Pancreas (tissue), 10 donors: ENCODE results near the gene GNPAT. TPM values are rescaled to one million over a fixed set of nuclear protein-coding genes. Genes with fewer than 3 reads are reported as not detected.

Experiments
- ATAC-seq, 4 donors: fragments of 200-7000 bp; cut with Tn5 transposase; one replicate each; pipeline versions ENCODE4 v1.8.0 to v1.9.1; 2020; ENCODE audit warnings: mild to moderate bottlenecking in 4 of 4, moderate library complexity in 4 of 4
- DNase-seq, 6 donors: peaks; one replicate each; pipeline ENCODE4 v3.0.0-alpha.2; 2020
- FAIRE-seq: peaks from 2 replicates; lab custom pipeline; 2012; peaks lifted over from hg19 to GRCh38; lab: Jason Lieb, UNC
- H3K27ac ChIP-seq, 4 donors: fragments of 200-600 bp; sonication (generic); 1 replicate in 3 of 4; 2 replicates in 1 of 4; pipeline versions ENCODE4 v1.5.0 to v1.8.0; 2020
- H3K27me3 ChIP-seq, 4 donors: fragments of 200-600 bp; one replicate each; pipeline ENCODE4 v1.8.0; 2021
- H3K36me3 ChIP-seq, 3 donors: fragments of 200-600 bp; sonication (generic) in 1 of 3; one replicate each; pipeline versions ENCODE4 v1.5.0 to v1.8.0; 2020 to 2021
- H3K4me1 ChIP-seq, 3 donors: fragments of 200-600 bp; one replicate each; pipeline ENCODE4 v1.8.0; 2021
- H3K4me3 ChIP-seq, 4 donors: fragments of 200-600 bp; sonication (generic) in 2 of 4; one replicate each; pipeline versions ENCODE4 v1.5.0 to v1.8.0; 2020 to 2021
- H3K9me3 ChIP-seq, 4 donors: fragments of 200-600 bp; one replicate each; pipeline ENCODE4 v1.8.0; 2021
- CTCF ChIP-seq, 4 donors: fragments of 200-600 bp; sonication (generic) in 3 of 4; IDR thresholded peaks; one replicate each; pipeline versions ENCODE4 v1.5.0 to v1.8.0; 2021; ENCODE audit warnings: antibody characterized with exemption in 4 of 4
- WGBS, 2 donors: extraction: QIAGEN DNeasy Blood & Tissue Kit; methylation state at CpG; one replicate each; pipeline ENCODE4 v1.1.7; 2013; 5-methylcytosine and 5-hydroxymethylcytosine counted together
- intact Hi-C, 3 donors: fragments of 100-400 bp; cut with DNase I; formaldehyde crosslinking; loops; one replicate each; pipeline versions ENCODE4 v1.11.1 to v1.14.2; 2022
- polyA plus RNA-seq, 2 donors: library from polyadenylated mRNA; stranded (reverse); fragments of 200-250 nt; gene quantifications; one replicate each; pipeline ENCODE4 v1.2.3, GENCODE V29; 2013
- total RNA-seq, 6 donors: library from RNA; stranded (reverse); fragmentation: NEBNext Ultra II Directional in 4 of 6; extraction: Animal tissue kit (Norgen Biotek cat#: 25700) in 4 of 6; gene quantifications; one replicate each; pipeline versions ENCODE4 v1.2.1 to v1.2.4, GENCODE V29; 2021 to 2023
- donor health status: healthy with polysubstance abuse.
- donor health status: DM: no; HTN: no; CAD: no; lungs with moderate emphysema.
- donor health status: DM: no; HTN: no; CAD: no.
- donor health status: control.
- donor health status: control.
- donor health status: Bipolar disorder and iron deficiency.
- donor health status: DM: yes; HTN: yes; CAD: no.
- donor health status: DM: no; HTN: no; CAD: no.
- donor health status: DM: no; HTN: no; CAD: no.
- donor health status: DM: yes; HTN: yes; CAD: no.

GNPAT gene
- total and polyA plus RNA-seq, 8 donors: 17.4 to 34.4 (median 21.7) TPM

- WGBS, 2 donors: 78 to 83% methylated on average over 9 of the region's 9 CpGs
- Histone ChIP-seq H3K9me3 (no peaks in the 10 kb centered on the region), H3K27me3 (no peaks in the 10 kb centered on the region), H3K36me3 (peaks cover 5 to 33% (median 7%) of the 10 kb centered on the region in 3 donors), H3K4me1 (no peaks in the 10 kb centered on the region), H3K4me3 (no peak overlapping the region), H3K27ac (no peak overlapping the region)
- intact Hi-C loops: no loop called here
- TF ChIP-seq CTCF (IDR thresholded peaks at IDR 0.05): no peak
- FAIRE-seq: no peak
- peak; percentile 70 to 82 (median 72) for ATAC-seq
- DNase-seq: peak in 4 of 6 donors; percentile 14 to 61 (median 42)
These were observed 37.2 kb downstream of the GNPAT start for GRCh38 chr1:231278100-231278790.

- DNase-seq (no peak), FAIRE-seq (no peak), ATAC-seq (no peak)
- H3K27ac ChIP-seq: no peak overlapping the region
- H3K9me3 ChIP-seq: no peaks in the 10 kb centered on the region
- intact Hi-C loops: no loop called here
- TF ChIP-seq CTCF (IDR thresholded peaks at IDR 0.05): no peak
- H3K4me3 ChIP-seq: no peak overlapping the region
- H3K4me1 ChIP-seq: no peaks in the 10 kb centered on the region
- H3K36me3 ChIP-seq: peaks cover 5 to 30% (median 7%) of the 10 kb centered on the region in 3 donors
- no peaks in the 10 kb centered on the region for H3K27me3 ChIP-seq
- WGBS, 2 donors: 72 to 96% methylated on average over 1 of the region's 1 CpG
These were observed 38.1 kb downstream of the GNPAT start for GRCh38 chr1:231279081-231279480.

- H3K27me3 ChIP-seq: no peaks in the 10 kb centered on the region
- ATAC-seq (no peak), FAIRE-seq (no peak), DNase-seq (no peak)
- no peak for TF ChIP-seq CTCF (IDR thresholded peaks at IDR 0.05)
- no peak overlapping the region for H3K4me3 ChIP-seq
- intact Hi-C loops: no loop called here
- H3K9me3 ChIP-seq: no peaks in the 10 kb centered on the region
- no peak overlapping the region for H3K27ac ChIP-seq
- peaks cover 5 to 24% (median 7%) of the 10 kb centered on the region in 3 donors for H3K36me3 ChIP-seq
- 94 to 96% methylated on average over 7 of the region's 7 CpGs for WGBS, 2 donors
- no peaks in the 10 kb centered on the region for H3K4me1 ChIP-seq
These were observed 38.7 kb downstream of the GNPAT start for GRCh38 chr1:231279683-231280082.

- no peaks in the 10 kb centered on the region for H3K4me1 ChIP-seq
- DNase-seq: no peak
- no peak for TF ChIP-seq CTCF (IDR thresholded peaks at IDR 0.05)
- H3K27me3 ChIP-seq: no peaks in the 10 kb centered on the region
- H3K27ac ChIP-seq: no peak overlapping the region
- intact Hi-C loops: no loop called here
- H3K4me3 ChIP-seq: no peak overlapping the region
- WGBS, 2 donors: 94 to 97% methylated on average over 6 of the region's 6 CpGs
- no peaks in the 10 kb centered on the region for H3K36me3 ChIP-seq
- no peaks in the 10 kb centered on the region for H3K9me3 ChIP-seq
- FAIRE-seq: no peak
- ATAC-seq: no peak
These were observed 43.4 kb downstream of the GNPAT start for GRCh38 chr1:231284441-231284840.

GRCh38 chr1:231286603-231287002 lies 45.6 kb downstream of the GNPAT start:
- 93 to 98% methylated on average over 6 of the region's 6 CpGs for WGBS, 2 donors
- no peak for FAIRE-seq

More at GRCh38 chr1:231286603-231287002, 45.6 kb downstream of the GNPAT start:
- H3K36me3 ChIP-seq: no peaks in the 10 kb centered on the region
- no peaks in the 10 kb centered on the region for H3K9me3 ChIP-seq
- no peak for ATAC-seq
- no peaks in the 10 kb centered on the region for H3K4me1 ChIP-seq
- H3K4me3 ChIP-seq: no peak overlapping the region
- no peak for DNase-seq
- TF ChIP-seq CTCF (IDR thresholded peaks at IDR 0.05): no peak
- no peak overlapping the region for H3K27ac ChIP-seq
- intact Hi-C loops: no loop called here
- H3K27me3 ChIP-seq: no peaks in the 10 kb centered on the region
